Cerebellar cortex (tissue), 1 donor: ENCODE measurements around the gene ACE.

Source experiments
- DNase-seq: peaks from one replicate; pipeline ENCODE4 v3.0.0-alpha.2; 2015; ENCODE audit warnings: low spot score

Gene ACE

GRCh38 chr17:63516910-63517824 is 40.3 kb downstream of the ACE start:
- DNase-seq = no peak

DNA sequence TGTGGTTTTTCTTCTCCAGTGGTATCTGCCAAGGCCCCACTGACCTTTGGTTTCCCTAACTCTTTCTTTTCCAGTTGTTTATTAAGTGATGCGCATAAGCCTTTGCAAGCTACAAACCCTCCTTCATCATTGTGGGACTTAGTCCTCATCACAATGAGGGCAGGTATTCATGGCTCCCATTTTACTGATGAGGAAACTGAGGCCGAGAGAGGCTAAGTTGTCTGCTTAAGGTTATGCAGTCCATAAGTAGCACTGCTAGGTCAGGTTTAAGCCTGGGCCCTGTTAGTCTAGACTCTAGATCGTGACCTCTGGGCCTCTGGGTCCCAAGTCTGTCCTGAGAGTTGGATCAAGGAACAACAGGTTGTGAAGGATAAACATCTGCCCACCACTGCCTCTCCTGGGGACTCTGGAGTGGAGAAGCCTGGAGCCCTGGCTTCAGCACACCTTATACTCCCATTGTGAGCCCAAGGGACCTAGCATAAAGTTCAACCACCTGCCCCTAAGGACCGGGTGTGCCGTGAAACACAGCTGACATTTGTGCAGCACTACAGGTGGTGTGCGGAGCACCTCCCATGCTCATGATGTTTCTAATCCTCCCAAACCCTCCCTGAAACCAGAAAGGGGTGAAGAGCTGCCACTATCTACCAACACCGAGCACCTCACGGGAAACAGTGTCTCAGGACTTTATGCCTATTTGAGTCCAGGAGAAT is 41.1 kb downstream of the ACE start:
- no peak for DNase-seq

DNA sequence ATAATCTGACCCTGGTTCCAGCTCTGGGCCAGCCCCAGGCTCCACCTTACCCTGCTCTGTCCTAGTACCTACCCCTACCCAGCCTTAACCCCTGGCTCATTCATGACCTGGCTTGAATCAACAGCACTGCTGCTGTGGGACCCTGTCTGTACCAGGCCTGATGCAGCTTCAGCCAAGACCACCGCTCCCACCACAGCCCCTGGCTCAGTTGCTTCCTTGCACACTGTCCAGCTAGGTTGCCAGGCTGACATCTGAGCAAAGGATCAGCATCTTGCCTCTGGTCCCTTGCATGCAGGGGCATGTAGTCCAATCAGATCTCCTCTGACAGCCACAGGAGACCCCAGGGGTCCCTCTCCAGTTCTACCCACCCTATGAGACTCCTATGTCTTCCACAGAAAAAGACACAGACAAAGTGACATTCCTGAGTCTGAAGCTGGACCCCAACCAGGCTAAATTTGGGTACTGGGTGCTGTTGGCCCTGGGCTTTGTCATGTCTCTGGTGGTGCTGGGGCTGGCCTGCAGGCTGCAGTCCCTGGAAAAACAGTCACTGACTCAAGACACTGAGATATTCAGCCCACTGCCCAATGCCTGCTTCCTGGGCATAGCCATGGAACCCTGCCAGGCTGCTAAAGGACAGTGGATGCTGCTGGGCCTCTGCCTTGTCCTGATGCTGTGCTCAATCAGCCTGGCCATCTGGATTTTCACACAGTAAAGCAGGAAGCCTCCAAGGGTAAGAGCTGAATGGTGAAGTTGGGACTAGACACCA is 42.4 kb downstream of the ACE start:
- no peak for DNase-seq

GRCh38 chr17:63519972-63520882 is 43.4 kb downstream of the ACE start:
- DNase-seq = no peak

DNA sequence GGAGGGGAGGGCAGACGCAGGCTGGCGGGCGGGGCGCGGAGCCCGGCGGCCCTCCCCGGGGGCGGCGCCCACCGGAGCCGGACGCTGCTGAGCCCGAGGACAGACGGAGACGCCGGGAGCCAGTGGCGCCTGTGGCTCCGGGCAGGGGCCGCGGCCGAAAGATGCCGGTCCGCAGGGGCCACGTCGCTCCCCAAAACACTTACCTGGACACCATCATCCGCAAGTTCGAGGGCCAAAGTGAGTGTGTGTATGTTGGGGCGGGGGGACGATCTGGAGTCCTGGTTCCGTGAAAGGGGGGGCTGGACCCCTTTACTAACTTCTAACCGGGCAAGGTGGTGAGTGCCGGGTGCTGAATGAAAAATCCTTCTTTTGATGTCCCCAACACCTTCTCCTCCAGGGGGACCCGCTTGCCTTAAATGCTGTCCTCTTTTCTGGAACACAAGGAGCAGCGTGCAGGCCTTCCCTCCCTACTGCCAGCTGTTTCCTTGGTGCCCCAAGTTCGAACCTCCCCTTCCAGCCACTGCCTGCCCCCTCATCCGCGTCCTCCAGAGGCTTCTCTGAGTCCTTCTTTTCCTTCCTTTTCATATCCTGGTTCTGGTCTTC is 46.5 kb downstream of the ACE start, which contains the start of gene KCNH6:
Gene KCNH6, plus strand, starts transcription at position 106 of the 603 bp plus-strand sequence. Its CDS starts 56 bp downstream, at position 162.
- DNase-seq = peak; percentile 10

DNA sequence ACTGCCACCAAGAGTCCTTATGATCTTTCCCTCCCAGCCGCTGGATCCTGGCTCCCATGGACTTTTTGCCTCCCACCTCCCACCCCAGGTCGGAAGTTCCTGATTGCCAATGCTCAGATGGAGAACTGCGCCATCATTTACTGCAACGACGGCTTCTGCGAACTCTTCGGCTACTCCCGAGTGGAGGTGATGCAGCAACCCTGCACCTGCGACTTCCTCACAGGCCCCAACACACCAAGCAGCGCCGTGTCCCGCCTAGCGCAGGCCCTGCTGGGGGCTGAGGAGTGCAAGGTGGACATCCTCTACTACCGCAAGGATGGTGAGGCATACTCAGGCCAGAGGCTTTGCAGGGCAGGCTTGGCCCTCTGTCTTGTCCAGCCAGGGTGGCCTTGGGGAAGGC is 47.2 kb downstream of the ACE start:
- no peak for DNase-seq

- DNase-seq = no peak
Measured at GRCh38 chr17:63525190-63525946, 48.5 kb downstream of the ACE start.

GRCh38 chr17:63526861-63527260 is 50.0 kb downstream of the ACE start:
- no peak for DNase-seq

DNA sequence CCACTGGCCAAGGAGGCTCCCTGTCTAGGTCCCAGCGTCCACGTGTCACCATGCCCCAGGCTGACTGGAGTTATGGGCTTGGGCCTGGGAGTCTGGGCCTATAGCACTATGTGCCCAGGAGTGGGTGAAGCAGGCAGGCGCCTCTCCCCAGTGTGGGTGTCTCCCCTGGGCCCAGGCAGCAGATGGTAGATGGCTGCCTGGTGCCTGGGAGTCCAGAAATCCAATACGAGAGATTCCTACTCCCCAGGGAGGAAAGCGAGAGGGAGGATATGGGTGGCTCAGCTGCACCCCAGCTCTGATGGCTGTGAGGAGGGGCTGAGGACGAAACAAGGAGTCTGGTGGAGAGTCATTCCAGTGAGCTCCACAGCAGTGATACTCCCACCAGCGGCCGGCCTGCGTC is 51.3 kb downstream of the ACE start:
- no peak for DNase-seq

DNA sequence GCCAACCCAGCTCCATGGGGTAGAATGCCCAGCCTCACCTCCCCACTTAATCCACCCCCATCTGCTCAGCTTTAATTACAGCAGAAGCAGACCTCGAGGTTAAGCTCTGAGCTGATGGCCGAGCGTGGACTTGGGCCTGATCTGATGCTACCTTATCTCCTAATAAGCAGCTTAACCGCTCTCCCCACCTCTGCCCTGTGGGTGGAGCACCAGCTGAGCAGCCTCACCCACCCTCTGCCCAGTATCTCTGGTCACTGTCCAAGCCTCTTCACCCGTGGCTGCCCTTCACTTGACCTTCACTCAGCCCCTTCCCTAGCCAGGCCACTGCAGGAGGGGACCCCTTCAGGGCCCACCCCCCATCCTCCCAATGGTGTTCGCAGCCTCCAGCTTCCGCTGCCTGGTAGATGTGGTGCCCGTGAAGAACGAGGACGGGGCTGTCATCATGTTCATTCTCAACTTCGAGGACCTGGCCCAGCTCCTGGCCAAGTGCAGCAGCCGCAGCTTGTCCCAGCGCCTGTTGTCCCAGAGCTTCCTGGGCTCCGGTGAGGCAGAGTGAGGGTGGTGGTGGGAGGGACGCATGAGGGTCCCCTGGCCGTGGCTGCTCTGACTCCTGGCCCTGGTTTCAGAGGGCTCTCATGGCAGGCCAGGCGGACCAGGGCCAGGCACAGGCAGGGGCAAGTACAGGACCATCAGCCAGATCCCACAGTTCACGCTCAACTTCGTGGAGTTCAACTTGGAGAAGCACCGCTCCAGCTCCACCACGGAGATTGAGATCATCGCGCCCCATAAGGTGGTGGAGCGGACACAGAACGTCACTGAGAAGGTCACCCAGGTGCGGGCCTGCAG is 53.1 kb downstream of the ACE start:
- DNase-seq = no peak

DNA sequence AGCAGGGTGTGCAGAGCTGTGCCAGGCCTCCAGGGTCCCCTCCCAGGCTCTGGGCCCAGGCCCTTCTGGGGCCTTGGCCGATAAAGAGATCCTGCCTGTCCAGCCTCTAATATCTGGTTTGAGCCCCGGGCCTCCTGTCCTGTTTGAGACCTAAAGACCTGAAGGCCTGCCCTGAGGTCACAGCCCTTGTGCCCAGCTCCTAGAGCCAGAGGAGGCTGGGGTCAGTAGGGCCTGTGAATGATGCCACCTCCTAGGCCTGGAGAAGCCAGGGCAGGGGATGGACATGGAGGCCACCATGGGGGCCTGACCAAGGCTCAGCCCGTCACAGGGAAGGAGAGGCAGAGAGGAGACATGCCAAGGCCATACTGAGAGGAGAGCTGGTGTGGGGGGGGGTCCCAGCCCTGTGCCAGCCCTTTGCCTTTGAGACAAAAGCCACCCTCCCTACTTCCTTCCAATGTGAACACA is 53.7 kb downstream of the ACE start:
- no peak for DNase-seq

GRCh38 chr17:63531022-63531965 is 54.4 kb downstream of the ACE start:
- DNase-seq = no peak

GRCh38 chr17:63533433-63534077 is 56.7 kb downstream of the ACE start:
- no peak for DNase-seq

GRCh38 chr17:63534078-63534570 is 57.3 kb downstream of the ACE start:
- DNase-seq = no peak

- no peak for DNase-seq
Measured at GRCh38 chr17:63534816-63535455, 58.1 kb downstream of the ACE start.

- DNase-seq = no peak
Measured at GRCh38 chr17:63535640-63536039, 58.8 kb downstream of the ACE start.

DNA sequence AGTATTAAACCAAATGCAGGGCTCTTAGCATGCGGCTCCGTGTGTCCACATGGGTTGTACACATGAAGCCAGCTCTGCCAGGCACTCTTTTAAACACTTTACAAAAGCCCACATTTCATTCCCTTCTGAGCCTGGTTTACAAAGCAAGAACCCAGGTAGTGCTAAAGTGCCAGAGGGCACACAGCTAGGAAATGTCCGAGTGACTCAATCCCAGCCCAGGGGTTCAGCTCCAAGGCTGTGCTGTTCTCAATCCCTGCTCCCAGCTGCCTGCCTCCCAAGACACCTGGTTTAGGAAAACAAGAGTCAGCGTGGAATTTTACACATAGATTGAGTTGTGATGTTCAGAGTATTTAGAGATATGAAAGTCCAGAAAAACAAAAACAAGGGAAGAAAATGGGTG is 60.1 kb downstream of the ACE start:
- no peak for DNase-seq
